HG02884 (cell line): ENCODE results near the gene PDK3.

Source experiments
- ATAC-seq: cut with Tn5 transposase; IDR thresholded peaks from one replicate; pipeline ENCODE4 v1.9.1; 2021; ENCODE audit warnings: mild to moderate bottlenecking, moderate library complexity; ENCODE audit not compliant: unreplicated experiment

PDK3 gene

DNA sequence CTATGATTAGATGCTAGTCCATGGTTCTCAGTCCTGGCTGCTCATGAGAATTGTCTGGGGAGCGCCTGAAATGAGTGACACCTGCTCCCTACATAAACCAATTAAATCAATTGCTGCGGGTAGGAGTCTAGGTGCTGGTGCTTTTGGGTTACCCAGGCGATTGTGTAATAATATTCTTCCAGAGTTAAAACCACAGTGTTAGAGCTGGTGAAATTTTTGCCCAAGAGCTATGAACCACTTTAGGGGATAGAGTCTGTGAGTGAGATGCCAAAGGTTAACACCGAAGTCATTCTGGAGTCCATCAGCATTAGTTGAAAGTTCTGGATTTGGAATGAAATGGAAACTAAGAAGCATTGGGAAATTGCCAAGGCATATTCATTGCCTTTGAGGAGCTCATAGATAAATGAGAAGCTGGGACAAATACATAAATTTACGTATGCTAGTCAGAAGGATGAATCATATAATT lies 15.3 kb downstream of the PDK3 start:
- peak; percentile 23 for ATAC-seq

DNA sequence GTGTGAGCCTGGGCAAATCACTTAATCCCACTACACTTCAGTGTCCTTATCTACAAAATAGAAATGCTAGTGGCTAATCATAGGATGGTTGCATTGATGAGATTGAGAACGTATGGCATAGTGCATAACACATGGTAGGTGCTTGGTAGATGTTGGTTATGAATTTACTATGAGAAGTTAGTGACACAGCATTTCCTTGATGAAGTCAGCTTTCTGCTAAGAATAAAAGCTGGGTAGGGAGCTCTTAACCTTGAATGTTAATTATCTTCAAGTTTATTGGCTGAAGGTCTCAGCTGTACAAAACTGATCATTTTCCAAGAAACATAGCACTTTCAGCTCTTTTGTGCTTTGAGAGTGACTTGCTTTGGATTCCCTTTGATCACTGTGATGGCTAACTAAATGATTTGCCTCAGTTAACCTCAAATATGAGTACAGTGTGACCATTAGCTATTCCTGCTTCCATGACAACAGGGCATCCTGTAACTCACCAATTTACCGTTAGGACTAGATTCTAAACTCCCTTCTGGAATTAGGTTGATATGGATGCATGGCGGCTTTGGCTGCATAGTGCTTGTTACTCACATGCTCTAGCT lies 17.8 kb downstream of the PDK3 start:
- ATAC-seq, result no peak

DNA sequence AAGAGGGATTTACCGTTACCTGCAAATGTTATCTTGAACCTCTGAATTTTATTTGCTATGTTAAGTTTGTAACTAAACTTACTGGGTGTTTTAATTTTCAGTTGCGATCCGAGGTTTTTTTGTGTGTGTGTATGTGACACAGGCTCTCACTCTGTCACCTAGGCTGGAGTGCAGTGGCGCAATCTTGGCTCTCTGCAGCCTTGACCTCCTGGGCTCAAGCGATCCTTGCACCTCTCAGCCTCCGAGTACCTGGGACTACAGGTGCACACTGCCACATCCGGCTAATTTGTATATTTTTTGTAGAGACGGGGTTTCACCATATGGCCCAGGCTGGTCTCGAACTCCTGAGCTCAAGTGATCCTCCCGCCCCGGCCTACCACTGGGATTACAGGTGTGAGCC lies 18.5 kb downstream of the PDK3 start:
- ATAC-seq, result no peak

DNA sequence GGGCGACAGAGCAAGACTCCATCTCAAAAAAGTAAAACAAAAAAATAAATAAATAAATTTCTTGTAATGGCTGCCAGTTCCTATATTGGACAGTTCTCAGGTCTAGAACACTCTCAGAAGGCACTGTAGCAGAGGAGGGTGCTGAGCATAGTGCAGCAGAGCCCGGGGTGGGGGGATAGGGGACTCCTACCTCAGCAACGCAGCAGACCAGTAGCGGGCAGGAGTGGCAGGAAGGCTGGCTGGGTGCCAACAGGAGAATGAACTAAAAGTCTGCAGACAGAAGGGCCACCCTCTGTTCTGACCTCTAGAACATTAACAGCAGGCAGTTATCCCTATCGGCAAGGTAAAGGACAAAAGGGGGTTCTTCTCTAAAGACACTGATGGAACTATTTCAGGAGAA lies 20.2 kb downstream of the PDK3 start:
- no peak for ATAC-seq

DNA sequence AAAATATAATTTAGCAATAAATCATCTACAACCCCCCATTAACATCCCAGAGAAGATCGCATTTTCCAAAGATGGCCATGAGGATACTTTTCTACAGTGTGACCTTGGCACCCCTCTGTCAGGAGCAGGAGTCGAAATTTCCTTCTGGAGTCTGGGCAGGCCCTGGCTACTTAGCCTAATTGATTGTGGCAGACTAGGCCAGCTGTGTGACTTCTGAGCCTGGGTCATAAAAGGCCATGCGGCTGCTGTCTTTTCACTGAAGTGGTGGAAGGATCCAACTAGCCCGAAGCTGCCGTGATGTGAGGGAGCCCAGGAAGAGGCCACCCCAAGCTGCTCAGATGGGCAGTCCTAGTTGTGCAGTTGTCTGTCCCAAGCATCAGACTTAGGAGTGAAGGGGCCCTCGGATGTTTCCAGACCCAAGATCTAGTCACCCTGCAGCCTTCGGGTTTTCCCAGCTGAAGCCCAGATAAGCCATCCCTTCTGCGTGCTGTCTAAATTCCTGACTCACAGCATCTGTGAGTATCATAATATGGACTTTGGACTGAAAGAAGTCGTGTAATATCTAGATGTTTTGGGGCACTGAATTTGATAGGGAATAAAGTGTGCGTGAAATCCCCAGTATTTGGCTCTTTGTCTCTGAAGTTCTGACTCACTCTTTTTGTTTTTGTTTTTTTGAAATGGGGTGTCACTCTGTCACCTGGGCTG lies 21.0 kb downstream of the PDK3 start:
- no peak for ATAC-seq

DNA sequence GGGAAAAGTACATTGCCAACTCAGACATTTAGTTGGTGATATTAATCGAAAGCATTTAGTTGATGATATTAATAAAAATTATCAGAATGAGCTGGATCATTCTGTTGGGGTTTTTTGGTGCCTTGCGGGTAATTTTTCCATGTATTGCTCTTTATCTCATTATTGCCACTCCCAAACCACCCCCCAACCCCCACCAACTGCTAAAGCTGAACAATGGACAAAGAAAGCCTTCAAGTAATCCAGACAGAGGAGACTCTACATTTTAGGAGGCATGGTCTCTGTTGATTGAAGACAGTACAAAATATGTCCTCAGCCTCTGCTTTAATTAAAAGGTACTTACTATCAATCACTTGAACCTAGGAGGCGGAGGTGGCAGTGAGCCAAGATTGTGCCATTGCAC lies 22.5 kb downstream of the PDK3 start:
- no peak for ATAC-seq

DNA sequence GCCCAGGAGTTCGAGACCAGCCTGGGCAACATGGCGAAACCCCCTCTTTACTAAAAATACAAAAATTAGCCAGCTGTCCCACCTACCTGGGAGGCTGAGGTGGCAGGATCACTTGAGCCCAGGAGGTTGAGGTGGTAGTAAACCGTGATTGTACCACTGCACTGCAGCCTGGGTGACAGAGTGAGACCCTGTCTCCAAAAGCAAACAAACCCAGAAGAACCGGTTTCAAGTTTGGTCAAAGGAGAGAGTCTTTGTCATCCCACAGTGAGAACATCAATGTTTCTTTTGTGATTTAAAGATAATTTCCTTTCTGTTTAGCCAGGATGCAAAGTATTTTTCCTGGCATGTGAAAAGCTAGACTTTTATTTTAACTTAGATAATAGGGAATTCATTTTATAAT lies 26.7 kb downstream of the PDK3 start:
- ATAC-seq, result no peak

DNA sequence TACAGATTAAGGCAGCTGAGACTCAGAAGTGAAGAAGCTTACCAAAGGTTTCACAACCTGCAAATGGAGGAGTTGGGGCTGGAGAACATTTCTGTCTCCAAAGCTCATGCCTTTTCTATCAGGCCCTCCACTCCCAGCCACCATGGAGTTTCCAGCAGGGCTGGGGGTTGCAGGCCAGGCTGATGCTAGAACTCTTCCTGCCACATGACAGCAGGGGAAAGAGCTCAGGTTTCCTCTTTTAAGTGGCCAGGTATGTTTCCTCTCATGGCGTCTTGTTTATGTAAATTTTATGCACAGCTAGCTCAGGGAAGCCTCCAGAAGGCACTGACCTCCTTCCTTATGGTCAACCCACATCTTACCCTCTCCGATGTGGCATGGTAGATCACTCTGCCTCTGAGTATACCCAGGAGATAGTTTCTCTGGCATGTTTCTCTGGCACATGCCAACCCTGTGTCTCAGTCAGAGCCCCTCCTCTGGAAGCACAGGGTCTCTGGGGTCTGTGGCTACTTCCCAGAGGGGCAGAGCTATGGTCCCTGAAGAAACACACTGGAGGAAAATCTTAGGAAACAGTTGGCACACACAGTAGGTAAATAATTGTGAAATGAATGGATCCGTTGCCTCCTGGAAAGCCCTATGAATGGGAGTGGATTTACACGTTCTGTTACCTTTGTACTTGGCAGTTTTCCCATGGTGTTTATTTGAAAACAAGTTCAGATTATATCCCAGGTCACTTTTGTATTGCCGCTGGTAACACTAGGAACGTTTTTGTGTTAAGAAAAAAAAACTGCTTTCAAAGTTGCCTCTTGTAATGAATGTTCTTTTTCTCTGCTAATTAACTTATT lies 28.9 kb downstream of the PDK3 start:
- no peak for ATAC-seq

DNA sequence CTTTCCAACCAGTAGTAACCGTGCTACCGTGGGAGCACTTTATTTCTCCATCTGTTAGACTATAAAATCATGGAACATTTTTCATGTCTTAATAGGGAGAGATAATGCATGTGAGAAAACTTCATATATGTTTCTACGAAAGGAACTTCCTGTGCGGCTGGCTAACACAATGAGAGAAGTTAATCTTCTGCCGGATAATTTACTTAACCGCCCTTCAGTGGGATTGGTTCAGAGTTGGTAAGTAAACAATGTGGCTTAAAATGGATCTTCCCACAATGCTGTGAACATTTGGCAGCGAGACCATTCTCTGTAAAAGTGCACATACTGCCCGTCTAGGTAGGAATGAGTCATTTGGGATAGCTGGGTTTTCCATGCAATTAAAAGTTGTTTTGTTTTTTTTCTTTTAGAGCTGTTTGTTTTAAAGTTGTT lies 29.6 kb downstream of the PDK3 start:
- no peak for ATAC-seq

DNA sequence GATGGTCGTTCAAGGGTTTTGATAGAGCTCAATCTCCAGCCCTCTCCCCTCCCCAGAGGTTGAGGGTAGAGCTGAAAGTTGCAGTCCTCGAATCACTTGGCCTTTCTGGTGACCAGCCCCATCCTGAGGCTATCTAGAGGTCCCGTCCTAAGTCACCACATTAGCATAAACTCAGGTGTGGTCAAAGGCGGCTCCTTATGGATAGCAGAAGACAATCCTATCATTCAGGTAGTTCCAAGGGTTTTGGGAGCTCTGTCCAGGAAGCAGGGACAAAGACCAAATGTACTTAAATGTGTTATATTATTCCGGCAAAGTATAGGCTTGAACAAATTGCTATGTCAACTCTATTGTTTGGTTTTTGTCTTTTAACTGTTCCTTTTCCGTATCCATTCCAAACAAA lies 30.6 kb downstream of the PDK3 start:
- ATAC-seq, result no peak

DNA sequence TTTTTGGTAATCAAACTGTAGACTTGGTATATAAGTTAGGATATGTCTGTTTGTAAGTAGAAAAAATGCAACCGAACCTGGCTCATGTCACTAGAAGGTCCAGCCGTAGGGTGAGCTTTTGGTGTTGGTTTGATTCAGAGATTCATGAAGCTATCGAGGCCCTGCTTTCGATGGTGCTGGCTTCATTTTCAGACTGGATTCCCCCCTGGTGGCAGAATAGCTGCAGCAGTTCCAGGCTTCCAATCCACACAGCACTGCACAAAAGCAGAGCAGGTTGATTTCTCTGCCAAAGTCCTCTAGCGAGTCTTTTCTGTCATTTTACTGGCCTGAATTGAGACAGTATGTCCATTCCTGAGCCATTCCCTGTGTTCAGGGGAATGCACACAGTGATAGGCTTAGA lies 33.1 kb downstream of the PDK3 start:
- no peak for ATAC-seq

DNA sequence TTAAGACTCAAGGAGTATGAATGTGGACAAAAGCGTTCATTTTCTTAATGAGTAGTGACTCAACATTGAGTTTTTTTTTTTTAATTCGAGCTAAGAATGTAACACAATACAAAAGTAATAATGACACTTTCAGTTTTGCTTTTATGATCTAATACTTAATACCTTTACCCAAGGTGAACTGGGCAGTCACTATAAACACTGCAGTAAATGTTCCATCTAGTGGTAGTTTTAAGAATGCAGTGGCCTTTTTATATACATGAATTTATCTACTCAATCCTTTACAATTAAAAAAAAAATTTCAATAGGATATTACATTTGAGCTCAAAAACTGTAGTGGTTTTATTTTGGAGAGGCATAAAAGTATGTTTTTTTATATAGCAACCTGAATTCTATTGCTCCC lies 33.9 kb downstream of the PDK3 start:
- no peak for ATAC-seq

DNA sequence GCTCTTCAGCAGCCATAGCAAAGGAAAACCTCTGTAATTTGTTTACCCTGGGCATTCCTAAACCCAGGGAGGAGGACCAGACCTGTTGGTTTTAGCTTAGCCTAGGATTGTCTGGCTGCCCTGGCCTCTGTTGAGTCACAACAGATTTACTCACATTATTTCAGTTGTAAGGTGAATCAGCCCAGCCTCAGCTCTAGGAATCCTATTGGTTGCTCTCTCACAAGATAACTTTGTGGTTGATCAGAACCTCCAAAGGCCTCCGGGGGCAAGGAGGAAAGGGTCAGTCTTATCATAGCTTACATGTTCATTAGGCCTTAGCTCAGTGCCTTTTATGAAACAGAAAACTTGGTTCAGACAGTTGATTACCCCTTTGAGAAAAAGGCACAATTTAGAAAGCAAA lies 41.0 kb downstream of the PDK3 start:
- ATAC-seq, result no peak

DNA sequence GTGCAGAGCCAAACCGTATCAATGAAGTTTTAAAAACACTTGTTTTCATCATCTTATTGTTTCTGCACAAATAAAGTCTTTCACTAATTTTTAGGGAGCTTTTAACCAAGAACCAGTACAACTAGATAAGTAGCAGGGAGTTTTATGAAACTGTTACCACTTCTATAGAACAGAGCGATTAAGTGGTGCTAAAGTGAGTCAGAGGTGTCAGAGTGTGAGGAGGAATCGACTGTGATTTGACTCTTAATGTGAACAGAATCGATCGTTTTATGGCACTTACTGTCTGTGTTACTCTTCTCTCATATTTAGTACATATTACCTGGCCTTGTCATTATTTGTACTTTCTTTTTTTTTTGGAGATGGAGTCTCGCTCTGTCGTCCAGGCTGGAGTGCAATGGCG lies 43.3 kb downstream of the PDK3 start:
- no peak for ATAC-seq

DNA sequence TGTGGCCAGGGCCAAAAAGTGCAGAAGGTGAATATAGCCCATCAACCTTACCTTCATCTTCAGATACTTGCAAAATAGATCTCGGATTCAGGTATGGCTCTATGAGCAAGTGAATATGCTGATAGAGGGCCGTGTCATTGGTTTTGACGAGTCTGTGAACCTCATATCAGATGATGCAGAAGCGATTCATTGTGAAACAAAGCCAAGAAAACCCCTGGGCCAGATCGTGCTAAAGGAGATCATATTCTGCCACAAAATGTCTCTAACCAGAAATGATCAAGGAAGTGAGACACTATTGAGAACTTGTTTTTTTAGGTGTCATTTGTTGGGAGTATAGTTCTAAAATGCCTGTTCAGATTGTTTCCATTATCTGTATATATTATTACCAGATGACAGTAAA lies 48.3 kb downstream of the PDK3 start:
- ATAC-seq, result peak; percentile 99

DNA sequence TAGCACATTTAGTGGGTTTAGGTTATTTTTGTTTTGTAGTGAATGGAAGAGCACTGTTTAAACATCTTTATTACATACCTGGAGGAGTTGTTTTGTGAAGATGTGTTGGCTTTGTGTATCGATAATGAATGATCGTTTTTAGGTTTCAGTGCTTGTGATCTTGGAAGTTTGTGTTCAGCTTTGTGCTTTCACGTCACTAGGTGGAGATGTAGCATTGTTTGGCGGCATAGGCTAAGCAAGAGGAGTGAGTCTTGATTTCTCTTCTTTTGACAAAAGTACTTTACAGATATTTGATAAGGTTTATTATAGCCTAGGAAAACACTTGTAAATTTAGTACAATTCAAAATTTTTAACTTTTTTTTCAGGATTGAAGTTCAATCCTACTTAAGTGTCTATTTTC lies 50.4 kb downstream of the PDK3 start:
- ATAC-seq, result no peak

DNA sequence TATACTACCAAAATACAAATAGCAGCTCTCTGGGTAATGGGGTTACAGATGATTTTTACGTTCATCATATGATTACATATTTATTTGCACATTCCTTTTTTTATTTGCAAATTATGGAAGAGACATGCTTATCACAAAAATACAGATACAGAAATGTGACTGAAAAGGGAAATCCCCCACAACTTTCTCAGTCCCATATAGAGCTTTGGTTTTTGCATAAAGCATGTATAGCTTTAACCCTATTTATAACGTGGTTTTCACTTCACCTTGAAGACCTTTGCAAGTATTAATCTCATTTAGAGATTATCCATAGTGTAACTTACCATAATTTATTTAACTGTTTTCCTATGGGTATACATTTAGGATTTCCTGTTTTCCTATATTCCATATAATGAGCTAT lies 55.4 kb downstream of the PDK3 start:
- ATAC-seq, result no peak

DNA sequence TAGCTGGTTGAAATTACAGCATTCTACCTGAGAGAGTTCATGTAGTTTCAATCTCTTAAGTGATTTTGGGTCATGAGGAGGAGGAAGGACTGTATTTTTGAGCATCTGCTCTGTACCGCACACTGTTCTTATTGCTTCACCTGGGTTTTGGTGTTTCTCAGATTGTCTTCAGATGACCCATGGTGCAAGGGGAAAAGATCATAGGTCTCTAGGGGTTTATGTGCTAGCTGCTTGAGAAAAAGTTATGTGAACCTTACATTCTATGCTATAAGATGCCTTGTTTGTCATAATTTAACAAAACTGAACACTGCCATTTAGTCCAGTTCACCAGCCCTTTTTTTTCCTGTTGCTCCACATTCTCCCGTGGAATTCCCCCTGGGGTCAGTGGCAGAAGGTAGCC lies 60.4 kb downstream of the PDK3 start:
- ATAC-seq, result no peak

DNA sequence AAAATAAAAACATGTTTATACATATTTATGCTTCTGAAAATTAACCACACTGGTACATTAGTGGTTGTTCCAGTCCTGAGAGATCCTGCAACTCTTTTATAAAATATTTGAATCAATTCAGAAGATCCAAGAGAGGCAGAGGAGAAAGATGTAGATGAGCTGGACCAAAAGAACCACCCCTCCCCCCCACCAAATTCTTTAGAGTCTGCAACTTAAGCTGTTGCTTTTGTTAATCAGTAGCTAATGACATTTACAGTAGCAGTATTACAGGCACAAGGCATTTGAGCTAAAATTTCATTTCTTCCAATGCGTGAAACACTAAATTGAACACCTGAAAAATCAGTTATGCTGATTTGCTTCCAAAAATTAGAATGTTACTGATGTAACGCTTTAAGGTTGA lies 61.5 kb downstream of the PDK3 start:
- ATAC-seq, result no peak

DNA sequence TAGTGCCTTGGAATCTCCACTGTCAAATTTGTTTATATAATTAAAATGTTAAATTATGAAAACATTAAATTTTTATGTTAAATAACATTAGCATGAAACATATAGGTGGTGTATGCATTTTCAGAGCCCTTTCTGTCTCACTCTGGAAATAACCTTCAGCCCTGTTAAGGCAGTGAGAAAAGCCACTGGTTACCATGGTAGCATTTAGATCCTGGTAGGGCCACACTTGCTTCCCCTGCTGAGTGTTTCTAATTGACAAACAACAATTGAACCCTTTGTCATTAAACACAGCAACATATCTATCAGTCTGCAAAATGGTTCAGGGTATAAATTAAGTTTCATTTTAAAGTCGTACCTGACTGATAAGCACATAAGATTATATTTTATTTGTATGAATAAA lies 63.5 kb downstream of the PDK3 start:
- ATAC-seq, result no peak

DNA sequence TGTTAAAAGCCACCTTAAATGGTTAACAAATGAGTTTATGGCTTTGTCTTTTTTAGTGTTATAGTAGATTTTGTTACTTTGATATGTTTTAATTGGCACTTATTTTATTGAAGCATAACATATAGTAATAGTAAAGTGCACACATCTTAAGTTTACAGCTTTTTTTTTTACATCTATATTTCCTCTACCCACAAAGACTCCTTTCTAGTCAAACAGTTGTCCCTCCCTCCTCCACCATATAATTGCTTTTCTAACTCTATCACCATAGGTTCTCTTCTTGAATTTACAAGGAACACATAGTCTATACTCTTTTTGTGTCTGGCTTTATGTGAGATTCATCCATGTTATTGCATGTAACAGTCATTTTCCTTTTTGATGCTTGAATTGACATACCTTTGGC lies 71.5 kb downstream of the PDK3 start:
- ATAC-seq, result no peak

DNA sequence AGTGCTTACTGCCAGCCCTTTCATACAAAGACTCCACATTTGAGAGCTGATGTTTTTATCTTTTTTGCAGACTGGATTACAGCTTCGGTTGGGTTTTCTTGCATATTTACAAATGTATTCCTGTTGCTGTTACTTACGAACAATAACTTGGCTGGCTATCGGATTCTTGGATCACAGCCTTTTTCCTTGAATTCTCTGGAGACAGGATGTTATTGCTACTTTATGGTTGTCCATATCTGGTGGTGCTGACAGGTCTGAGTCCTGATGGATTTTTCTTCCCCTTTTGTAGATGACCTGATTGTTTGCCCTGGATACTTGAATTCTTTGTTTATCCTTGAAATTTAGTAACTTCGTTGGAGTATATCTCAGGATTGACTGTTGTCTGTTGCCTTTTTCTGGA lies 77.7 kb downstream of the PDK3 start:
- no peak for ATAC-seq
